Pancreas (tissue), 10 donors: ENCODE measurements around the gene ARHGAP6. TPM values are rescaled to one million over a fixed set of nuclear protein-coding genes. Genes with fewer than 3 reads are reported as not detected.

ENCODE experiments used
- ATAC-seq, 4 donors: fragments of 200-7000 bp; cut with Tn5 transposase; one replicate each; pipeline versions ENCODE4 v1.8.0 to v1.9.1; 2020; ENCODE audit warnings: mild to moderate bottlenecking in 4 of 4, moderate library complexity in 4 of 4
- DNase-seq, 6 donors: peaks; one replicate each; pipeline ENCODE4 v3.0.0-alpha.2; 2020
- FAIRE-seq: peaks from 2 replicates; lab custom pipeline; 2012; peaks lifted over from hg19 to GRCh38; lab: Jason Lieb, UNC
- H3K27ac ChIP-seq, 4 donors: fragments of 200-600 bp; sonication (generic); 1 replicate in 3 of 4; 2 replicates in 1 of 4; pipeline versions ENCODE4 v1.5.0 to v1.8.0; 2020
- H3K27me3 ChIP-seq, 4 donors: fragments of 200-600 bp; one replicate each; pipeline ENCODE4 v1.8.0; 2021
- H3K36me3 ChIP-seq, 3 donors: fragments of 200-600 bp; sonication (generic) in 1 of 3; one replicate each; pipeline versions ENCODE4 v1.5.0 to v1.8.0; 2020 to 2021
- H3K4me1 ChIP-seq, 3 donors: fragments of 200-600 bp; one replicate each; pipeline ENCODE4 v1.8.0; 2021
- H3K4me3 ChIP-seq, 4 donors: fragments of 200-600 bp; sonication (generic) in 2 of 4; one replicate each; pipeline versions ENCODE4 v1.5.0 to v1.8.0; 2020 to 2021
- H3K9me3 ChIP-seq, 4 donors: fragments of 200-600 bp; one replicate each; pipeline ENCODE4 v1.8.0; 2021
- WGBS, 2 donors: extraction: QIAGEN DNeasy Blood & Tissue Kit; methylation state at CpG; one replicate each; pipeline ENCODE4 v1.1.7; 2013; 5-methylcytosine and 5-hydroxymethylcytosine counted together
- intact Hi-C, 3 donors: fragments of 100-400 bp; cut with DNase I; formaldehyde crosslinking; loops; one replicate each; pipeline versions ENCODE4 v1.11.1 to v1.14.2; 2022
- polyA plus RNA-seq, 2 donors: library from polyadenylated mRNA; stranded (reverse); fragments of 200-250 nt; gene quantifications; one replicate each; pipeline ENCODE4 v1.2.3, GENCODE V29; 2013
- total RNA-seq, 6 donors: library from RNA; stranded (reverse); fragmentation: NEBNext Ultra II Directional in 4 of 6; extraction: Animal tissue kit (Norgen Biotek cat#: 25700) in 4 of 6; gene quantifications; one replicate each; pipeline versions ENCODE4 v1.2.1 to v1.2.4, GENCODE V29; 2021 to 2023
- TF ChIP-seq, protein P1 (sequence below), 4 donors: fragments of 200-600 bp; sonication (generic) in 3 of 4; IDR thresholded peaks; one replicate each; pipeline versions ENCODE4 v1.5.0 to v1.8.0; 2021; ENCODE audit warnings: antibody characterized with exemption in 4 of 4
- donor health status: healthy with polysubstance abuse.
- donor health status: DM: no; HTN: no; CAD: no; lungs with moderate emphysema.
- donor health status: DM: no; HTN: no; CAD: no.
- donor health status: control.
- donor health status: control.
- donor health status: Bipolar disorder and iron deficiency.
- donor health status: DM: yes; HTN: yes; CAD: no.
- donor health status: DM: no; HTN: no; CAD: no.
- donor health status: DM: no; HTN: no; CAD: no.
- donor health status: DM: yes; HTN: yes; CAD: no.

ARHGAP6 gene
- total and polyA plus RNA-seq, 8 donors: 0.79 to 3.3 (median 1.1) TPM

DNA sequence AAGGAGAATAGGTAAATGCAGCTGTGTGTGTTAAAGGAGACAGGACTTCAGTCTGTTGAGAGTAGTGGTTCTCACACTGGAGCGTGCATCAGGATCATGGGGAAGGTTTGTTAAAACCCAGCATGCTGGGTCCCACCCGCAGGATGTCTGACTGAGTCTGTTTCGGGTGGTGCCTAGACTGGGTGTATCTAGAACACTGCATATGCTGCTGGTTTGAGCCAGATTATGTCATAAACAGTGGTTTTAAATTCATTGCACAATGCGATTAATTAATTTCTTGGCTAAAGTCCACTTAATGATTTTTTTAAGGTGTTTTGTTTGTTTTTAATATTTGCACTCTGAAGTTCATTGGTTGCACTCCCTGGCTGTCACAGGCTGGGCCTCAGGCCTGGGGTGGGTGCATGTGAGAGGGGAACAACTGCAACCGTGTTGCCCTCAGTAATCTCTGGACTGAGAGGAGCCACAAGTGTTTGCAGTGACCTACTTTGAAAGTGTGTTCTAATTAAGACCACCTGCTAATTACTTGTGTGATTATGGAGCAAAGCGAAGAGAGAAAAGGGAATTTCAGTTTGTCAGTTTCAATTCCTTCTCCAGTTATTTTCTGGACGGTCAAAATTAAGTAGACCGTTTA, 546.3 kb downstream of the ARHGAP6 start:
- DNase-seq (no peak), FAIRE-seq (no peak), ATAC-seq (no peak)
- Histone ChIP-seq H3K4me3 (no peak overlapping the region), H3K27me3 (no peaks in the 10 kb centered on the region), H3K36me3 (peaks cover 0 to 14% (median 0%) of the 10 kb centered on the region in 3 donors), H3K27ac (no peak overlapping the region), H3K9me3 (no peaks in the 10 kb centered on the region), H3K4me1 (no peaks in the 10 kb centered on the region)
- intact Hi-C loops: no loop called here
- WGBS, 2 donors: 55 to 58% methylated on average over 8 of the region's 8 CpGs
- TF ChIP-seq, protein P1, sequence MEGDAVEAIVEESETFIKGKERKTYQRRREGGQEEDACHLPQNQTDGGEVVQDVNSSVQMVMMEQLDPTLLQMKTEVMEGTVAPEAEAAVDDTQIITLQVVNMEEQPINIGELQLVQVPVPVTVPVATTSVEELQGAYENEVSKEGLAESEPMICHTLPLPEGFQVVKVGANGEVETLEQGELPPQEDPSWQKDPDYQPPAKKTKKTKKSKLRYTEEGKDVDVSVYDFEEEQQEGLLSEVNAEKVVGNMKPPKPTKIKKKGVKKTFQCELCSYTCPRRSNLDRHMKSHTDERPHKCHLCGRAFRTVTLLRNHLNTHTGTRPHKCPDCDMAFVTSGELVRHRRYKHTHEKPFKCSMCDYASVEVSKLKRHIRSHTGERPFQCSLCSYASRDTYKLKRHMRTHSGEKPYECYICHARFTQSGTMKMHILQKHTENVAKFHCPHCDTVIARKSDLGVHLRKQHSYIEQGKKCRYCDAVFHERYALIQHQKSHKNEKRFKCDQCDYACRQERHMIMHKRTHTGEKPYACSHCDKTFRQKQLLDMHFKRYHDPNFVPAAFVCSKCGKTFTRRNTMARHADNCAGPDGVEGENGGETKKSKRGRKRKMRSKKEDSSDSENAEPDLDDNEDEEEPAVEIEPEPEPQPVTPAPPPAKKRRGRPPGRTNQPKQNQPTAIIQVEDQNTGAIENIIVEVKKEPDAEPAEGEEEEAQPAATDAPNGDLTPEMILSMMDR (IDR thresholded peaks at IDR 0.05): no peak

DNA sequence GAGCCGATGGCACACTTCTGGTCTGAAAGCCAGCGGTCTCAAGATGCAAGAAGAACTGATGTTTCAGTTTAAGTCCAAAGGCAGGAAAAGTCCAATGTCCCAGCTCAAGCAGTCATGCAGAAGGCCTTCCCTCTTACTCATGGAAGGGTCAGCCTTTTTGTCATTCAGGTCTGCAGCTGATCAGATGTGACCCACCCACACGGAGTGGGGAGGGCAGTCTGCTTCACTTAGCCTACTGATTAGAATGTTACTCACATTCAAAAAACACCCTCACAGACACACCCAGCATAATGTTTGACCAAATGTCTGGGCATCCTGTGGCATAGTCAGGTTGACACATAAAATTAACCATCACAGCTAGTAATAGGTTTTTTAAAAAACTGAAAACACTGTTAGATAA, 548.0 kb downstream of the ARHGAP6 start:
- TF ChIP-seq, protein P1 (IDR thresholded peaks at IDR 0.05): no peak
- no peaks in the 10 kb centered on the region for H3K4me1 ChIP-seq
- H3K4me3 ChIP-seq: no peak overlapping the region
- no peak for FAIRE-seq
- no peak for DNase-seq
- no peaks in the 10 kb centered on the region for H3K9me3 ChIP-seq
- intact Hi-C loops: no loop called here
- H3K27me3 ChIP-seq: no peaks in the 10 kb centered on the region
- peaks cover 0 to 14% (median 0%) of the 10 kb centered on the region in 3 donors for H3K36me3 ChIP-seq
- H3K27ac ChIP-seq: no peak overlapping the region
- ATAC-seq: no peak
- 69 to 88% methylated on average over 3 of the region's 3 CpGs for WGBS, 2 donors

DNA sequence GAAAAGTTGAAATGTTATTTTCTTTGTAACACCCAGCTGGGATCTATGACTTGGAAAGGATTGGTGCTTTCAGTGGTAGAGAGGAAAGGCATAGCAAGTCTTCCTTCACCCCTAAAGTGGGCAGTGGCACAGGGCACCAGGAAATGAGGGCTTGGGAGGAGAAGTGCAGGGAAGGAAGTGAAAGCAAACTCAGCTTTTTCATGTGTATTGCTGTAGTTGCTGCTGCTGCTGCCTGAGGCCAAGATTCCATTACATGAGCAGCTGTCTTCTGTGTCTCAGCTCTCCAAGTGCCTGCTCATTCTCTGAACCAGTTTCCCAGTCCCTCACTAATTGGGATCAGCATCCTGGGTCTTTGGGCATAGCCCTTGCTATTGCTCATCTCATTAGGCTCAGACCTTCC, 552.0 kb downstream of the ARHGAP6 start:
- Histone ChIP-seq H3K27ac (no peak overlapping the region), H3K4me3 (no peak overlapping the region), H3K27me3 (no peaks in the 10 kb centered on the region), H3K36me3 (peaks cover 0 to 12% (median 0%) of the 10 kb centered on the region in 3 donors), H3K4me1 (no peaks in the 10 kb centered on the region), H3K9me3 (no peaks in the 10 kb centered on the region)
- FAIRE-seq: no peak
- TF ChIP-seq, protein P1 (IDR thresholded peaks at IDR 0.05): no peak
- ATAC-seq: no peak
- intact Hi-C loops: no loop called here
- no peak for DNase-seq

- Histone ChIP-seq H3K27me3 (no peaks in the 10 kb centered on the region), H3K27ac (no peak overlapping the region), H3K9me3 (no peaks in the 10 kb centered on the region), H3K36me3 (no peaks in the 10 kb centered on the region), H3K4me1 (no peaks in the 10 kb centered on the region), H3K4me3 (peak overlapping the region; percentile 41 to 58 (median 52))
- intact Hi-C loops: no loop called here
- 21 to 47% methylated on average over 9 of the region's 9 CpGs for WGBS, 2 donors
- TF ChIP-seq, protein P1 (IDR thresholded peaks at IDR 0.05): no peak
- FAIRE-seq (no peak), ATAC-seq (no peak), DNase-seq (no peak)
These were observed 553.8 kb downstream of the ARHGAP6 start for GRCh38 chrX:11111947-11112346.
